Measurements from ENCODE around the gene GLB1L3.

GRCh38 chr11:134313379-134313778 is 37.2 kb downstream of the GLB1L3 start:
- TF ChIP-seq CTCF (IDR thresholded peaks at IDR 0.05) (no peak), POLR2A (IDR thresholded peaks at IDR 0.05) (no peak)

Data from lower leg skin (tissue), 3 donors.